AG04450 (cell line): ENCODE measurements around the gene KRT15. TPM values are rescaled to one million over a fixed set of nuclear protein-coding genes. Genes with fewer than 3 reads are reported as not detected.

Source experiments
- CTCF ChIA-PET: fragments of 300-600, 350-600 bp; formaldehyde crosslinking; extraction: SDS; loops from one replicate; lab custom pipeline; 2022; ENCODE audit warnings: antibody characterized with exemption, inconsistent platforms; lab: Charles Lee
- POLR2A ChIA-PET: fragments of 350-600 bp; formaldehyde crosslinking; extraction: SDS; loops from one replicate; lab custom pipeline; 2021; ENCODE audit warnings: antibody characterized with exemption, inconsistent platforms; lab: Yijun Ruan, JAX
- DNase-seq: peaks from one replicate; pipeline ENCODE4 v3.0.0-alpha.2; 2011; ENCODE audit warnings: low read depth, low spot score
- H3K27ac ChIP-seq: one replicate; pipeline ENCODE4 v1.5.1; 2012; ENCODE audit warnings: low read depth, low read length, control low read depth
- H3K27me3 ChIP-seq: one replicate; pipeline ENCODE4 v1.6.0; 2012; ENCODE audit warnings: low read length; ENCODE audit not compliant: control insufficient read depth, insufficient read depth
- H3K4me3 ChIP-seq: 2 replicates; pipeline ENCODE4 v1.5.1; 2011; ENCODE audit warnings: mild to moderate bottlenecking, low read depth, low read length, control low read depth
- H3K9me3 ChIP-seq: 2 replicates; pipeline ENCODE4 v1.5.1; 2012; ENCODE audit warnings: low read length; ENCODE audit not compliant: control insufficient read depth, insufficient read depth
- CTCF ChIP-seq: IDR thresholded peaks from 2 replicates; pipeline ENCODE4 v1.5.1; 2011; ENCODE audit warnings: low read depth, low read length, control low read depth, inconsistent platforms
- polyA plus RNA-seq: library from polyadenylated mRNA; depleted of rRNA; stranded (reverse); fragments of >200 nt; gene quantifications from 2 replicates; pipeline ENCODE4 v1.2.3, GENCODE V29; 2011

KRT15 gene
- polyA plus RNA-seq, 1 experiment: 1.4 TPM

- CTCF ChIA-PET: interaction anchor here (1.2 to 9.3 kb wide), 3 partner anchors 19 to 110 kb away, joined by 3 to 251 read pairs (median 230); no protein-coding TSS in a partner anchor
- H3K27ac ChIP-seq: no peak overlapping the region
- DNase-seq: no peak
- H3K9me3 ChIP-seq: no peaks in the 10 kb centered on the region
- POLR2A ChIA-PET: no interaction called here
- TF ChIP-seq CTCF: no peak
- H3K4me3 ChIP-seq: no peak overlapping the region
- peaks cover 19% of the 10 kb centered on the region for H3K27me3 ChIP-seq
Observed at GRCh38 chr17:41553987-41554680, 35.4 kb upstream of the KRT15 start.

GRCh38 chr17:41553176-41553575, 34.5 kb upstream of the KRT15 start:
- DNase-seq: no peak
- H3K27ac ChIP-seq: no peak overlapping the region

GRCh38 chr17:41552455-41552854, 33.8 kb upstream of the KRT15 start:
- CTCF ChIA-PET: interaction anchor here (0.8 to 9.3 kb wide), 3 partner anchors 94 to 696 kb away, joined by 3 to 251 read pairs (median 230); no protein-coding TSS in a partner anchor

More at GRCh38 chr17:41553176-41553575, 34.5 kb upstream of the KRT15 start:
- no peaks in the 10 kb centered on the region for H3K9me3 ChIP-seq
- POLR2A ChIA-PET: no interaction called here
- peaks cover 16% of the 10 kb centered on the region for H3K27me3 ChIP-seq
- CTCF ChIA-PET: interaction anchor here (6.7 to 9.3 kb wide), 2 partner anchors 94 to 111 kb away, joined by 230 to 251 read pairs; no protein-coding TSS in a partner anchor
- H3K4me3 ChIP-seq: no peak overlapping the region
- no peak for TF ChIP-seq CTCF

GRCh38 chr17:41551365-41551764, 32.7 kb upstream of the KRT15 start:
- ChIA-PET POLR2A (no interaction called here), CTCF (interaction anchor here (1.0 to 9.3 kb wide), 4 partner anchors 95 to 692 kb away, joined by 4 to 251 read pairs (median 196); no protein-coding TSS in a partner anchor)
- no peak for DNase-seq
- Histone ChIP-seq H3K4me3 (no peak overlapping the region), H3K9me3 (peaks cover 9% of the 10 kb centered on the region), H3K27ac (no peak overlapping the region), H3K27me3 (no peaks in the 10 kb centered on the region)
- TF ChIP-seq CTCF: no peak

More at GRCh38 chr17:41552455-41552854, 33.8 kb upstream of the KRT15 start:
- no peaks in the 10 kb centered on the region; the same call in 1 of the 2 replicates for H3K9me3 ChIP-seq
- H3K27ac ChIP-seq: no peak overlapping the region
- H3K27me3 ChIP-seq: peaks cover 10% of the 10 kb centered on the region
- TF ChIP-seq CTCF: no peak
- DNase-seq: no peak
- POLR2A ChIA-PET: no interaction called here
- no peak overlapping the region for H3K4me3 ChIP-seq

GRCh38 chr17:41549596-41550039, 30.9 kb upstream of the KRT15 start:
- CTCF ChIA-PET: interaction anchor here (0.5 to 9.3 kb wide), 112 partner anchors 9 to 1327 kb away, joined by 3 to 251 read pairs (median 6); partner anchors contain the start of genes EIF1, KRT10, KRT12 and KRT19

More at GRCh38 chr17:41549596-41550039, 30.9 kb upstream of the KRT15 start:
- no peak for TF ChIP-seq CTCF
- DNase-seq: no peak
- Histone ChIP-seq H3K27ac (peak overlapping the region; percentile 39), H3K9me3 (peaks cover 9% of the 10 kb centered on the region), H3K4me3 (no peak overlapping the region), H3K27me3 (no peaks in the 10 kb centered on the region)
- POLR2A ChIA-PET: interaction anchor here (1.4 to 2.4 kb wide), 2 partner anchors 139 to 693 kb away, joined by 4 to 11 read pairs; partner anchors contain the start of gene EIF1
